GM21515 (cell line): ENCODE measurements around the gene RASGRP3.

Experiments used
- ATAC-seq: cut with Tn5 transposase; IDR thresholded peaks from one replicate; pipeline ENCODE4 v1.9.1; 2021; ENCODE audit not compliant: unreplicated experiment

RASGRP3 gene

GRCh38 chr2:33614190-33614589 is 137.7 kb downstream of the RASGRP3 start:
- no peak for ATAC-seq
